ENCODE data around the gene LRMDA. TPM values are rescaled to one million over a fixed set of nuclear protein-coding genes. Genes with fewer than 3 reads are reported as not detected.

The LRMDA gene
- polyA plus RNA-seq, 3 donors = 39.8 to 59.6 (median 56.4) TPM

- peaks cover 6 to 18% (median 12%) of the 10 kb centered on the region in 7 donors for H3K9me3 Mint-ChIP-seq
Measured at GRCh38 chr10:75547391-75548298, 116.2 kb downstream of the LRMDA start.

DNA sequence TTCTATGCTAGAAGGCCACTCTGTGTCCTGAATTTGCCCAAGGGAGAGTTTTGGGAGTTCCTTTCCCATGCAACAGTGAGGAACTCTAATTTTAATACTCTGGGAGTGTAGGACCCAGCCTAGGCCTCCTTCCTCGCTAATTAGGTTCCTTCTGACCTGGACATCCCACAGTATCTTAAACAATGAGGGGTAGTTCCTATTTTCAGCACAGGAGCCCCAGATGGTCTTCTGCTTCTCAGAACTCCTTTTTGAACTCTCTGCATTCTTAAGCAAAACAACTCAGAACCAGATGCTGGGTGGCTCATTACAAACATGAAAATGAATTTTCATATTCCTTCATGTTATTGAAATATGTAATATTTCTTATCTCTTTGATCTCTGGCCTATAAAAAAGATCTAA lies 116.9 kb downstream of the LRMDA start:
- WGBS (ENCODE audit: insufficient coverage) = no CpG with 5 or more reads among the region's 1 CpG
- Mint-ChIP-seq H3K27me3 (ENCODE audit: low read depth in 3 of 3) (peaks cover 0 to 1% (median 0%) of the 10 kb centered on the region in 3 donors), H3K27ac (no peak overlapping the region)

More at GRCh38 chr10:75547391-75548298, 116.2 kb downstream of the LRMDA start:
- Histone ChIP-seq H3K27me3 (ENCODE audit: control insufficient read depth in 2 of 2, insufficient read depth in 2 of 2, low read length in 2 of 2) (no peaks in the 10 kb centered on the region), H3K9me3 (replicated peaks in 1 of 2; ENCODE audit: control insufficient read depth in 1 of 2, insufficient read depth in 1 of 2, low read length in 2 of 2) (peaks cover 0 to 5% of the 10 kb centered on the region in 2 donors), H3K79me2 (ENCODE audit: insufficient read depth, low read length) (peaks cover 52% of the 10 kb centered on the region), H3K27ac (ENCODE audit: low read depth in 1 of 2, low read length in 2 of 2) (no peak overlapping the region), H2AFZ (ENCODE audit: insufficient read depth, low read depth, low read length, poor library complexity, severe bottlenecking) (no peak overlapping the region), H4K20me1 (ENCODE audit: insufficient read depth, low read length) (peaks cover 19% of the 10 kb centered on the region), H3K4me1 (ENCODE audit: control insufficient read depth in 1 of 2, insufficient read depth in 2 of 2, low read length in 2 of 2) (peaks cover 29 to 34% of the 10 kb centered on the region in 2 donors), H3K4me3 (replicated peaks in 1 of 3; ENCODE audit: low read depth in 2 of 3, low read length in 3 of 3) (no peak overlapping the region), H3K36me3 (replicated peaks in 1 of 2; ENCODE audit: control insufficient read depth in 1 of 2, insufficient read depth in 2 of 2, low read length in 2 of 2) (no peaks in the 10 kb centered on the region), H3K4me2 (replicated peaks; ENCODE audit: extremely low read depth, low read length, poor library complexity, severe bottlenecking) (no peak overlapping the region), H3K9ac (ENCODE audit: insufficient read depth, low read length, poor library complexity, severe bottlenecking) (no peak overlapping the region)
- intact Hi-C loops (cut with micrococcal nuclease) = no loop called here
- TF ChIP-seq, protein P1, sequence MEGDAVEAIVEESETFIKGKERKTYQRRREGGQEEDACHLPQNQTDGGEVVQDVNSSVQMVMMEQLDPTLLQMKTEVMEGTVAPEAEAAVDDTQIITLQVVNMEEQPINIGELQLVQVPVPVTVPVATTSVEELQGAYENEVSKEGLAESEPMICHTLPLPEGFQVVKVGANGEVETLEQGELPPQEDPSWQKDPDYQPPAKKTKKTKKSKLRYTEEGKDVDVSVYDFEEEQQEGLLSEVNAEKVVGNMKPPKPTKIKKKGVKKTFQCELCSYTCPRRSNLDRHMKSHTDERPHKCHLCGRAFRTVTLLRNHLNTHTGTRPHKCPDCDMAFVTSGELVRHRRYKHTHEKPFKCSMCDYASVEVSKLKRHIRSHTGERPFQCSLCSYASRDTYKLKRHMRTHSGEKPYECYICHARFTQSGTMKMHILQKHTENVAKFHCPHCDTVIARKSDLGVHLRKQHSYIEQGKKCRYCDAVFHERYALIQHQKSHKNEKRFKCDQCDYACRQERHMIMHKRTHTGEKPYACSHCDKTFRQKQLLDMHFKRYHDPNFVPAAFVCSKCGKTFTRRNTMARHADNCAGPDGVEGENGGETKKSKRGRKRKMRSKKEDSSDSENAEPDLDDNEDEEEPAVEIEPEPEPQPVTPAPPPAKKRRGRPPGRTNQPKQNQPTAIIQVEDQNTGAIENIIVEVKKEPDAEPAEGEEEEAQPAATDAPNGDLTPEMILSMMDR (IDR thresholded peaks at IDR 0.05) = no peak
- WGBS (ENCODE audit: insufficient coverage) = no CpG with 5 or more reads among the region's 7 CpGs
- Mint-ChIP-seq H3K4me1 (peaks cover 42% of the 10 kb centered on the region), H3K4me3 (peak overlapping the region in 1 of 2 donors; percentile 35), H3K27ac (peak overlapping the region in 2 of 7 donors; percentile 37 to 55), H3K27me3 (ENCODE audit: low read depth in 3 of 3) (peaks cover 0 to 1% (median 0%) of the 10 kb centered on the region in 3 donors), H3K36me3 (peaks cover 16 to 19% of the 10 kb centered on the region in 2 donors)
- peak in 1 of 3 donors; percentile 13 for DNase-seq

More for the DNA sequence above, 116.9 kb downstream of the LRMDA start:
- H3K27me3 ChIP-seq (ENCODE audit: control insufficient read depth in 2 of 2, insufficient read depth in 2 of 2, low read length in 2 of 2) = no peaks in the 10 kb centered on the region
- H2AFZ ChIP-seq (ENCODE audit: insufficient read depth, low read depth, low read length, poor library complexity, severe bottlenecking) = no peak overlapping the region
- peaks cover 29 to 37% of the 10 kb centered on the region in 2 donors for H3K4me1 ChIP-seq (ENCODE audit: control insufficient read depth in 1 of 2, insufficient read depth in 2 of 2, low read length in 2 of 2)
- intact Hi-C loops (cut with micrococcal nuclease) = no loop called here
- H3K27ac ChIP-seq (ENCODE audit: low read depth in 1 of 2, low read length in 2 of 2) = no peak overlapping the region
- H3K9ac ChIP-seq (ENCODE audit: insufficient read depth, low read length, poor library complexity, severe bottlenecking) = no peak overlapping the region
- peaks cover 0 to 5% of the 10 kb centered on the region in 2 donors for H3K9me3 ChIP-seq (replicated peaks in 1 of 2; ENCODE audit: control insufficient read depth in 1 of 2, insufficient read depth in 1 of 2, low read length in 2 of 2)
- H3K4me1 Mint-ChIP-seq = peaks cover 41% of the 10 kb centered on the region
- H3K36me3 Mint-ChIP-seq = peaks cover 12 to 16% of the 10 kb centered on the region in 2 donors
- H3K36me3 ChIP-seq (replicated peaks in 1 of 2; ENCODE audit: control insufficient read depth in 1 of 2, insufficient read depth in 2 of 2, low read length in 2 of 2) = no peaks in the 10 kb centered on the region
- H3K4me3 Mint-ChIP-seq = no peak overlapping the region
- peaks cover 18% of the 10 kb centered on the region for H4K20me1 ChIP-seq (ENCODE audit: insufficient read depth, low read length)
- no peak for DNase-seq
- TF ChIP-seq, protein P1 (IDR thresholded peaks at IDR 0.05) = no peak
- peaks cover 6 to 19% (median 12%) of the 10 kb centered on the region in 7 donors for H3K9me3 Mint-ChIP-seq
- no peak overlapping the region for H3K4me2 ChIP-seq (replicated peaks; ENCODE audit: extremely low read depth, low read length, poor library complexity, severe bottlenecking)
- H3K4me3 ChIP-seq (replicated peaks in 1 of 3; ENCODE audit: low read depth in 2 of 3, low read length in 3 of 3) = no peak overlapping the region
- peaks cover 51% of the 10 kb centered on the region for H3K79me2 ChIP-seq (ENCODE audit: insufficient read depth, low read length)

All from CD14-positive monocyte (primary cell).